HG02852 (cell line): Measurements from ENCODE around the gene HOMER3.

Source experiments
- ATAC-seq: cut with Tn5 transposase; IDR thresholded peaks from one replicate; pipeline ENCODE4 v1.9.1; 2021; ENCODE audit warnings: mild to moderate bottlenecking, moderate library complexity; ENCODE audit not compliant: unreplicated experiment

Gene HOMER3

DNA sequence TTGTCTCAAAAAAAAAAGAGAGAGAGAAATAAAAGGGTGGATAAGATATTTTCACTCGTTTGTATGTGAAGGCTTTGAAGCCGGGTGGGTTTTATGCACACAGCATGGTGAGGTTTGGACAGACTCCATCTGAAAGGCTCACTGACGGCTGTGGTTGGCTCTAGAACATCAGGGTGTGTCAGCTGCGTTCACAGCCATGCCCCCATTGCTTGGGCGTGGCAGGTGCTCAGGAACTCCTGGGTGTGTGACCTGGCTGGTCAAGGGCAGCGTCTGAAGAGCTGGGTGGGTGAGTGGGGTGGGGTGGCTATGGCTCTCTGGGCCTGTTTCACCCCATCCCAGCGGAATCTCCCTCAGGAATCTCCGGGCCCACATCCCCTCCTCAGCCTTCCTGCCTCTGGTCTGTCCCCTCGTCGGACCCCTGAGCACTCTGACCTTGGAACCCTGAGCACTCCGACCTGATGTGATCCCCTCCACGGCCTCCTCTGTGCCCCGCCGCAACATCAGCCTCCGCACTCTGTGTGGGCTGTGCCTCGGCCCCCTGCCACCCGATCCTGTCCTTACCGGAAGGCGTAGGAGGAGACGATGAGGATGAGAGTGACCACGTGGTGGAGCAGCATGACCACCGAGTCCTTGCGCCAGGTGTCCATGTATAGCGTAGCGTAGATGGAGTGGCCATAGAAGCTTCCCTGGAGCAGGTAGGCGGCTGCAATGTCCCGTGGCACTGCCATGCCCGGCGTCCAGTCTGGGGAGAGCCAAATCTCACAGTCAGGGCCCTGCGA lies 57.3 kb downstream of the HOMER3 start:
- ATAC-seq, result no peak

DNA sequence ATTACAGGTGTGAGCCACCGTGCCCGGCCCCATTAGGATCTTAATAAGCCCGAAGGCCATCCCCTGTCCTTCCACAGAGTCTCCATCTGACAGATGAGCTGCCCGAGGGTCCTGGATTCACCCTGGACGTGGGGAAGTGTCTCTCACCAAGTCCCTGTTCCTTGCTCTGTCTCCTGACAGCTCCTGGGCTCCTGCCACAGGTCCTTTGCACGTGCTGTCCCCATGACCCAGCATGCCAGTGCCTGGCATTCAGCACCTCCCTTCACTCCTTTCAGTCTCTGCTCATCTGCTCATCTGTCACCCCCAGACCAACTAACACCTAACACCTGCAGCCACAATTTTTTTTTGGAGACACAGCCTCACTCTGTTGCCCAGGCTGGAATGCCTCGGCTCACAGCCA lies 59.5 kb downstream of the HOMER3 start:
- no peak for ATAC-seq

DNA sequence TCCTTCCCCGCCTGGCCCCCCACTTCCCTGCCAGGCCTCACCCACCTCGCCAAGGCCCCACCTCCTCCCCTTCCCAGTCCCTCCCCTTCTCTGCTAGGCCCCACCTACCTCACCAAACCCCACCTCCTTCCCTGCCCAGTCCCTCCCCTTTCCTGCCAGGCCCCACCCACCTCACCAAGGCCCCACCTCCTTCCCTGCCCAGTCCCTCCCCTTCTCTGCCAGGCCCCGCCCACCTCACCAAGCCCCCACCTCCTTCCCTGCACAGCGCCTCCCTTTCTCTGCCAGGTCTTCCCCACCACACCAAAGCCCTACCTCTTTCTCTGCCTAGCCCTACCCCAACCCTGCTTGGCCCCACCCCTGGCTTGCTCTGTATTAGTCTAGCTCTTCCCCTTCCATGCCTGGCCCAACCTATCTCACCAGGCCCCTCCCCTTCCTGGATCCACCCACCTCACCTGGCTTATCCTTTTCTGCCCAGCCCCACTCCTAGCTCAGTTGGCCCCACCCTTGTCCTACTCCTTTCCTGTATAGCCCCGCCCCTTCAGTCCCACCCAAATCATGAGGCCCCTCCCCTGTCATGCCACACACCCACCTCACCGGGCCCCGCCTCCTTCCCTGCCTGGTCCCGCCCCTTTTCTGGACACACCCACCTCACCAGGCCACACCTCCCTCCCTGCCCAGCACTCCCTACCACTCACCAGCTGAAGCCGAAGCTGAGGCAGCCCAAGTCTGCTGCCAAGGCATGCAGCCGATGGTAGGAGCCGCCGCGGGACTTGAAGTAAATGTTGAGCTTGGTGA lies 61.2 kb downstream of the HOMER3 start:
- no peak for ATAC-seq
